Keratinocyte (primary cell): Measurements from ENCODE around the gene TSSC4.

Experiments used
- CTCF ChIP-seq, 3 experiments: IDR thresholded peaks in 1 of 3; conservative IDR thresholded peaks in 1 of 3; optimal IDR thresholded peaks in 1 of 3; 2 replicates in 2 of 3; 3 replicates in 1 of 3; pipeline versions ENCODE3 to v1.5.1; 2011; ENCODE audit warnings: low read length in 3 of 3, mild to moderate bottlenecking in 3 of 3, moderate library complexity in 2 of 3, control low read depth in 1 of 3, inconsistent platforms in 1 of 3; ENCODE audit not compliant: insufficient read depth in 2 of 3; ENCODE audit errors: extremely low read depth in 1 of 3
- EZH2 ChIP-seq: IDR thresholded peaks from one replicate; pipeline ENCODE4 v1.6.1; 2012; ENCODE audit warnings: inconsistent platforms, mild to moderate bottlenecking, low read length, moderate library complexity

DNA sequence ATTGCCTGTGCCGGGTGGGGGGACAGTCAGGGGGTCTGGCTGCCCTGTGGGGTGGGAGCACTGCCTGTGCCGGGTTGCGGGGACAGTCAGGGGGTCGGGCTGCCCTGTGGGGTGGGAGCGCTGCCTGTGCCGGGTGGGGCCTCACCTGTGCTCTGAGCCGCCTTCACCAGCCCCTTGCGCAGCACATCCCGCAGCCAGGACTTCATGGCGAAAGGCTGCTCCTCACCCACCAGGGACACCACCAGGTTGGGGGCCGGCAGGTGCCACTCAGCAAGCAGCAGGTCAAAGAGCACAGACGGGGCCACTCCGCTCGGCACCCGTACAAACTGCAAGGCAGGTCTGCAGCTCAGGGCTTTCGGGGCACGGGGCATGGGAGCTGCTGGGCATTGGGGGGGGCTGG lies 21.4 kb downstream of the TSSC4 start:
- no peak for TF ChIP-seq CTCF (optimal IDR thresholded peaks at IDR 0.05 in 1 of 3, IDR thresholded peaks at IDR 0.05 in 1 of 3, conservative IDR thresholded peaks at IDR 0.05 in 1 of 3; ENCODE audit: extremely low read depth in 1 of 3, insufficient read depth in 2 of 3, low read length in 3 of 3)
- TF ChIP-seq EZH2: no peak
